Right ventricle myocardium superior (tissue), 1 donor: ENCODE results near the gene USH1G. TPM values are rescaled to one million over a fixed set of nuclear protein-coding genes. Genes with fewer than 3 reads are reported as not detected.
"Not testable (repeated sequence)": the region's sequence is repeated elsewhere in the genome, so short reads cannot be mapped to it uniquely, and the experiment has no call there.

ENCODE experiments used
- ATAC-seq: fragments of 200-7000 bp; cut with Tn5 transposase; one replicate; pipeline ENCODE4 v1.9.1; 2020; ENCODE audit warnings: mild to moderate bottlenecking; ENCODE audit not compliant: poor library complexity
- DNase-seq: peaks from one replicate; pipeline ENCODE4 v3.0.0-alpha.2; 2020
- intact Hi-C: fragments of 100-400 bp; cut with DNase I; formaldehyde crosslinking; loops from one replicate; pipeline ENCODE4 v1.11.2; 2022
- total RNA-seq: library from RNA; stranded (reverse); fragmentation: NEBNext Ultra II Directional; extraction: Animal tissue kit (Norgen Biotek cat#: 25700); gene quantifications from one replicate; pipeline ENCODE4 v1.2.1, GENCODE V29; 2021
- donor health status: DM: no; HTN: yes; CAD: no; lungs with severe emphysema.

The USH1G gene
- total RNA-seq, 1 donor from 2014 or later = not detected

DNA sequence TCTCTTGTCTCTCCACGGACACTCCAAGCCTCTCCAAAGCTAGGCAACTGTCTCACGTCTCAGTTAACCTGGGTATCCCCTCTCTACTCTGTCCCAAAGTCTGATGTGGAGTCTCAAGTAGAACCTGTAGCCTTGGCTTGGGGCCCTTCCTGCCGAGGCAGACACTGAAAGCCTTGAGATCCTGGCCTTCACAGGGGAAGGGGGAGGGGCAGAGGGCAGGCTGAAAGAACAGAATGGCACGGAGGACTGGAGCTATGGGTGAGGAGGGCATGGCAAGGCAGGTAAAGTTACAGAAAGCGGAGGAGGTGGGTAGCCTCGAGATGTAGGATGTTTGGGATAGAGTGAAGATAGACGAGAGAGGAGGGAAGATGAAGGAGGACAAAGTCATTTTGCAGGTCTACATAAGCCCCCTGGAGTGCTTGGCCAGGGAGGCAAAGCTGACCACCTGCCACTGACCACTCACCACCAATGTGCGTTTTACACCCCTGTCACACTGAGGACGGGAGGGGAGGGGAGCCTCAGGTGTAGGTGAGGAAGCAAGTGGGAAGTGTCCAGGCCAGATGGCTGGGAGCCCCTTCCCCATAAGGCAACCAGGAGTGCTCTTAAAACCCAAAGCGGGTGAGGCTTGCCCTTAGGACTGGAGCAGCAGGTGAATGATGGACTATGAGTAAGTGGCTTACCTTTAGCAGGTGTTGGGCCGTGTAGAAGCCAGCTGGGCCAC lies 51.5 kb downstream of the USH1G start:
- no peak for DNase-seq

DNA sequence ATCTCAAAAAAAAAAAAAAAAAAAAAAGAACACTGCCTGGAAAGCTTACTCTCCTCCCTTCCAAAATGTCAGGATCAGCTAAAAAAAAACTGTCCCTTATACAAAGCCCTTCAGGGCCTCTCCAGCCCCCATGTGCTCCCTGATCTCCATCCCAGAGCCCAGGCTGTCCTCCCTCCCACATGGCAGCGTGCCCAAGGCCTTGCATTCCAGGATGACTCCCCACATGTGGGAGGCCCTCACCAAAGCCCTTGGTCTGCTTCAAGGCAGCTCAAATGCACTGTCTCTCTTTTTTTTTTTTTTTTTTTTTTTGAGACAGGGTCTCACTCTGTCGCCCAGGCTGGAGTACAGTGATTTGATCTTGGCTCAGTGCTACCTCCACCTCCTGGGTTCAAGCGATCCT lies 52.5 kb downstream of the USH1G start:
- intact Hi-C loops = no loop called here
- no peak for DNase-seq
- no peak for ATAC-seq

More for the DNA sequence above, 51.5 kb downstream of the USH1G start:
- intact Hi-C loops = no loop called here
- no peak for ATAC-seq

DNA sequence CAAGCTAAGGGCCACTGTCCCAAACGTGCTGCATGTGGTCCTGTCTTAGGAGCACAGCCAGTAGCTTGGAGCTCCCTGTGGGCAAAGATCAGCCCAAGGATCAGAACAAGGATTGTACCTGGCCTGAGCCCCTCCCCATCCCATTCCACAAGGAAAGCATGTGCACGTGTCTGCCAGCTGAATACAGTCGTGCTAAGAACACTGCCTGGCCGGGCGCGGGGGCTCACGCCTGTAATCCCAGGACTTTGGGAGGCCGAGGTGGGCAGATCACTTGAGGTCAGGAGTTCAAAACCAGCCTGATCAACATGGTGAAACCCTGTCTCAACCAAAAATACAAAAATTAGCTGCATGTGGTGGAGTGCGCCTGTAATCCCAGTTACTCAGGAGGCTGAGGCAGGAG lies 53.0 kb downstream of the USH1G start:
- DNase-seq, ATAC-seq, intact Hi-C loops: not testable (repeated sequence)

DNA sequence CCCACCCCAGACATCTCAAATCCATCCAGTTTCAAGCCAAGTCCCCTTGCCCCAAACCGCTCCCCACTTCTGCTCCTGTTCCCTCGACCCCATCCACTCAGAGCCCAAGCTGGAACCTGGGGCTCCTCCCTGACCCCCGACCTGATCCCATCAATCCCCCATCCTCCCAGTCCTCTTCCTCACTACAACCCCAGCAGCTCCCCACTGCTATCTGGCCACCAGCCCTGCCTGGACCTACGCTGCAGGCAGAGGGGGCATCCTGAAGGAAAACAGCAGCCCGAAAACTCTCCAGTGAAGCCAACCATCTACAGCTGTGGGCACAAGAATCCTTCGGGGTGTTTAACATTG lies 54.2 kb downstream of the USH1G start:
- DNase-seq (no peak), ATAC-seq (no peak)
- intact Hi-C loops = no loop called here

DNA sequence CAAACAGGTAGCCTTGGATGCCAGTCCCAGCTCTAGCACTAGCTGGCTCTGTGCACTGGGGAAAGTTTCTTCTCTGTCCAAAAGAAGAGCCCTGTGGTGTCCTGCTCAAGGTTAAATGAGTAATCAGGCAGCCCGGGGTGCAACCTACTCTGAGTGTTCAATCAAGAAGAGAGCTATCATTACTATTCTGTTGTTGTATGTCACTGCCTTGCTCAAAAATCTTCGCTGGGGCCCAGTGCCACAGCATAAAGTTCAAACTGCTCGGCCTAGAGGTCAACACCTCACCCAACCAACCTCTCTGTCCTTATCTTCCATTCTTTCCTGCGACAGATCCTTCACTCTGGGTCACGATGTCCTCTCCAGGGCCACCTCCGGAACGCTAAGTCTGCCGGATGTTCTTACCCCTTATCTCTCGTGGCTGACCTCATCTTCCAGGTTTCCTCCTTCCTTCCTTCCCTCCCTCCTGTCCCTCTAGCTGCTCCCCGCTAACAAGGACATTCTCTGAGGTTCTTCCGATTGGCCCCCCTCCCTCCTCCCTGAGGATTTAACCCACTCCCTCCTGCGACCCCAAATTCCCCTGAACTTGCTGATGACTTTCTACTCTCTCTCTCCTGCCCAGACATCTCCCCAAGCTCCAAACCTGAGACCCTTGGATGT lies 54.7 kb downstream of the USH1G start:
- DNase-seq (no peak), ATAC-seq (no peak)
- intact Hi-C loops = no loop called here

DNA sequence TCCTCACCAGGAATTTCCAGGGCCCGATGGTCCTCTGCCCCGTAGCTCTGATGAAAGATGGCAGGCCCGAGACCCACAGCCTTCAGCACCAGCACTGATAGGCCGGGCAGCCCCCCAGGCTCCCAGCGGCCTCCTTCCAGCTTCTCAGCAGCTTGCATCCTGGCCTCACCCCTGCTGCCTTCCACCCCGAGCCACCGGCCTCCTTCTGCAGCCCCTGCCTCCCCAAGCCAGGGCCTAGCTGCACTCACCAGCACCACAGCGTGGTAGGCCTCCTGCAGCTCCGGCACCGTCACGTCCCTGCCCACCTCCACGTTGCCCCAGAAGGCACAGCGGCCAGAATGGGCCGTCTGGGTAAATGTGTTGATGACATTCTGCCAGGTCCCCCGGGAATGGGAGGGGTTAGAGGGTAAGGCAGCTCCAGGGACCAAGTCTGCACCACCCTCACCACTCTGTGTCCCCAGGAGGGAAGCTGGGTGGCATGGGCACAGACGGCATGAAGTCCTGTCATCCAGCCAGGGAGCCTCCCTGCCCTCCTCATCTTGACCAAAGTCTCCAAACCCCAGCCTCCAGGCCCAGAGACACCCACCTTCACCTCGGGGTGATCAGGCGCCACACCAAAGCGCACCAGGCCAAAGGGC lies 56.7 kb downstream of the USH1G start:
- ATAC-seq (no peak), DNase-seq (no peak)
- intact Hi-C loops = no loop called here

Other genes starting within 250 kb of the USH1G start
- gene CD300LF, start 210.3 kb downstream of the USH1G start, total RNA-seq = not detected
- gene RAB37, start 186.0 kb downstream of the USH1G start, total RNA-seq = 4.1 TPM
- 13.7 TPM for gene NHERF1, start 174.6 kb downstream of the USH1G start, total RNA-seq
- gene NAT9, start 146.9 kb downstream of the USH1G start, total RNA-seq = 18.6 TPM
- 0.65 TPM for gene GRIN2C, start 63.4 kb downstream of the USH1G start, total RNA-seq
- 4.6 TPM for gene FDXR, start 50.3 kb downstream of the USH1G start, total RNA-seq
- not detected for gene FADS6, start 29.6 kb downstream of the USH1G start, total RNA-seq
- gene OTOP2, start 1.0 kb upstream of the USH1G start, total RNA-seq = not detected
- not detected for gene OTOP3, start 12.6 kb upstream of the USH1G start, total RNA-seq
- 9.0 TPM for gene HID1, start 49.5 kb upstream of the USH1G start, total RNA-seq
- 18.4 TPM for gene CDR2L, start 64.4 kb upstream of the USH1G start, total RNA-seq
- 46.6 TPM for gene MRPL58, start 89.4 kb upstream of the USH1G start, total RNA-seq
- gene ATP5PD, start 123.7 kb upstream of the USH1G start, total RNA-seq = 832 TPM
- 23.8 TPM for gene KCTD2, start 124.0 kb upstream of the USH1G start, total RNA-seq
- 6.5 TPM for gene SLC16A5, start 164.7 kb upstream of the USH1G start, total RNA-seq
- gene ARMC7, start 186.7 kb upstream of the USH1G start, total RNA-seq = 5.3 TPM
- 24.6 TPM for gene NT5C, start 208.5 kb upstream of the USH1G start, total RNA-seq
- gene JPT1, start 231.3 kb upstream of the USH1G start, total RNA-seq = 15.0 TPM